Medulla oblongata (tissue), 1 donor: Measurements from ENCODE around the gene CAV3.
"Not testable (repeated sequence)": the region's sequence is repeated elsewhere in the genome, so short reads cannot be mapped to it uniquely, and the experiment has no call there.

Experiments
- DNase-seq: peaks from one replicate; pipeline ENCODE4 v3.0.0-alpha.2; 2015; ENCODE audit errors: extremely low spot score

CAV3 gene

GRCh38 chr3:8733332-8734094, at the start of gene CAV3:
Gene CAV3, plus strand, starts transcription at chr3:8733802. Its CDS starts 75 bp downstream, at chr3:8733877.
- no peak for DNase-seq

- not testable (repeated sequence) for DNase-seq
These were observed 48.6 kb upstream of the CAV3 start for GRCh38 chr3:8684992-8685391.

GRCh38 chr3:8691295-8691694, 42.3 kb upstream of the CAV3 start:
- not testable (repeated sequence) for DNase-seq

DNA sequence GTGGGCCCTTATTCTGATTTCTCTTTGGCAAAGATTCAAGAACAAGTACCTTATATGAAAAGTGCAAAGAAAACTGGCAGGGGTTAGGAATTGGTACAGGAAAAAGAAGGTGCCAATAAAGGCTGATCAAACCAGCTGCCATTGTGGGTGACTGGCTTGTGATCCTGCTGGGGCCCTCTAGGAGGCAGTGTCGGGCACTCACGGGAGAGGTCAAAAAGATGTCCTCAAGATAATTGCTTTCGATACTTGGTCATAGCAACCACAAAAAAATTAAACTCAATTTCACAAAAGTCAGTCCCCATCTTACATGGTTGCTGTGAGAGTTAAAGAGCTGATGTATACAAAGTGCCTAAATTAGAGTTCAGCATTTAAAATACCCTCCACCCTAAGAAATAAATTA, 31.0 kb upstream of the CAV3 start:
- DNase-seq = no peak

GRCh38 chr3:8705575-8705974, 28.0 kb upstream of the CAV3 start:
- no peak for DNase-seq

GRCh38 chr3:8709287-8709686, 24.3 kb upstream of the CAV3 start:
- DNase-seq = no peak

DNA sequence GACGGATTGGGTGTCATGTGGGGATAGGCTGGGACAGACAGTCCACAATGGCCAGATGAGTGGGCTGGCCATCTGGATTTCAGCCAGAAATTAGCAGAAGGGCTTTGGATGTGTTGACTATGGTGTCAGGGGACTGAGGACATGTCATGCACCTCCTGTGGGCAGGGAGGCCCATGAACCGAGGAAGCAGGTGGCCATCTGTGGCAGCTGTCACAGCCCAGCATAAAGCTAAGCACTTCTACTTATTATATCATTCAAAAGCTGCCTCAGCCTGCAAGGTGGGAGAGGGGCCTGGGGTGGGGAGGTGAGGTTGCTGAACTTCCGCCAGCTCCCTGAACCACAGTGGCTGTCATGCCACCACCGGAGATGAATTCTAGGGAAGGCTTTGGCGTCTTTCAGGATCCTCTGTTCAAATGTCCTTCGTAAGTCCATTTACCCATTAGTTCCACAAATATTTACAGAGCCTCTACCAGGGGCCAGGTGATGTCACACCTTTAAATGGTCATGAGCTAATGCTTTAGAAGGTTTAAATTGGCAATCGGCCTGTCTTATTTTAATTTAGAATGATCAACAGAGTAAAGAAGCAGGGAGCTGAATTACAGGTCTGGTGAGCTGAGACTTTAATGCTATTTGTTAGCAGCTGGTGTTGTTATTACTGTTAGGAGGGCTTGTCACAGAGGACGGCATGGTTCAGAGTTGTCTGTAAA, 23.6 kb upstream of the CAV3 start:
- DNase-seq = no peak

- no peak for DNase-seq
These were observed 21.3 kb upstream of the CAV3 start for GRCh38 chr3:8712045-8712907.

DNA sequence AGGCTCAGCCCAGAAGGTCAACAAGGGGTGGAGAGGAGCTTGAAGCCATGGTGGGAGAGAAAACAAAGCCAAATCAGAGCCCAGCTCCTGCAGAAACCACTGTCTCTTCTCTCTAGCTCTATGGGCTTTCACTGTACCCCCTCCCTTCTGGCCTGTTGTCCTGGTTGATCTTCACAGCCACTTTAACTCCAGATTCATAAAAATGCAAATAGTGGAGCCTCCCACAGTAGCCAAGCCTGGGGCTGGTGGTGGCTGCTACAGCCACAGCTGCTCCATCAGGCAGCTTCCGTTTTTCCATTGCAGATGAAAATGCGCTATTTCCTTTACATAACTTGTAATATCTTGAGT, 20.7 kb upstream of the CAV3 start:
- DNase-seq = no peak

- DNase-seq = no peak
These were observed 19.5 kb upstream of the CAV3 start for GRCh38 chr3:8713901-8714759.

DNA sequence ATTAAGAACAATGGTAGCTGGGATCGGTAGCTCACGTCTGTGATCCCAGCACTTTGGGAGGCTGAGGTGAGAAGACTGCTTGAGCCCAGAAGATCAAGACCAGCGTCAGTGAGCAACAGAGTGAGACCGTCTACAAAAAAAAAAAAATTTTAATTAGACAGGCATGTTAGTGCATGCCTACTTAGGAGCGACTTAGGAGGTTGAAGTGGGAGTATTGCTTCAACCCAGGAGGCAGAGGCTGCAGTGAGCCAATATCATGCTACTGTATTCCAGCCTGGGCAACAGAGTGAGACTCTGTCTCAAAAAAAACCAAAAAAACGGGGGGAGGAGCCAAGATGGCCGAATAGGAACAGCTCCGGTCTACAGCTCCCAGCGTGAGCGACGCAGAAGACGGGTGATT, 17.8 kb upstream of the CAV3 start:
- DNase-seq = not testable (repeated sequence)

DNA sequence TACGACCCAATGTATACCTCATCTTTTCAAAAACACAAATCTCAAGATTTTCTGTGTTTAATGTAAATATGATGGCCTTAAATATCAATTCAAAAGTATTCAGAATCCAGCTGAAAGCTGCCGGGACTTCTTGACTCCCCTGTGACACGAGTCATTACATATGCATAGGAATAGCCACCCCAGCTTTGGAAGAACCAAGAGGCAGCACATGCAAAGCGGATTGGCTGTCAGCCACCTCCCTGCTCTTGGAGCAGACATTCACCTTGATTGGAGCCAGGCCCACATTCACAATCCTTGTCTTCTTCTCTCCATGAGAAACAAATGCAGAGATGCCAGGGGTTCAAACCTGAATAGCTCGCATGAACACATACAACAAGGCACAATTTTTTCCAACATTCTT, 10.8 kb upstream of the CAV3 start:
- DNase-seq = no peak

DNA sequence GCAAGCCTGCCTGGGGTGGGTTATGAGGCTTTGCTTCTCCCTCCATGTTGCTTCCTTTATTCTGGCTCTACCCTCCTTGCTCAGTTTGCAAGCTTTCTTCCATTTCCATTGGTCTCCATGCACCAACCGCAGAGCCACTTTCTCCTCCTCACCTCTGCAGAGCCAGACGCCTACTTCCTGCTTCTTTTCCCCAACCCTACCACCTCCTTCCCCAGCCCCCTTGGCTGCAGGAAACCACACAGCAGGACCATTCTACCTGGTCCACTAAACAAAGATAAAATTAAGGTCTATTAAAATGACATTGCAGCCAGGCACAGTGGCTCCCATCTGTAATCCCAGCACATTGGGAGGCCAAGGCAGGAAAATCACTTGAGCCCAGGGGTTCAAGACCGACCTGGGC, 10.0 kb upstream of the CAV3 start:
- DNase-seq = no peak

DNA sequence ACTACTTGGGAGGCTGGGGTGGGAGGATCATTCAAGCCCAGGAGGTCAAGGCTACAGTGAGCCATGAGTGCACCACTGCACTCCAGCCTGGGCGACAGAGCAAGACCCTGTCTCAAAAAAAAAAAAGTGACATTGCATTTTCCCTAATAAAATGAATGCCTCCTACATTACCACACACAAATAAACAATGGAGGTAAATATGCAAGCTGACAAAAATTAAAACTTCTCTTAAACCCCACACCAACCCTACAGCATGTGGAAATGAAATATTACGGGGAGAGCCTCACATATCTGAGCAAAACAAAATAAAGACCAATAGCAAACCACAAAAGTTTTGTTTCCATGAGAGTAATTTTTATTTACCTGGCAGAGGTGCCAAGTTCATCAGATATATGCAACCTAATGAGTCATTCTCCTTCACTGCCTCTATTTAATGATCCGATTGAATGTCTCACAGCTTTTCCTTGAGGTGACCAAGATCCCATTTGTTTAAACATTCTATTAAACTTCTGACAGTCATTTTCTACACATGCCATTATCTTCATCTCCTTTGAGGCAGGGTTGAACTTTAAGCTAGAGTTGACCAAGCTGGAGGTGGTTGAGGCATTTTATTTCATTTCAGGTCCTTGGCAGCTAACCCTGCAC, 9.4 kb upstream of the CAV3 start:
- DNase-seq = no peak

GRCh38 chr3:8727605-8728512, 5.7 kb upstream of the CAV3 start:
- no peak for DNase-seq

DNA sequence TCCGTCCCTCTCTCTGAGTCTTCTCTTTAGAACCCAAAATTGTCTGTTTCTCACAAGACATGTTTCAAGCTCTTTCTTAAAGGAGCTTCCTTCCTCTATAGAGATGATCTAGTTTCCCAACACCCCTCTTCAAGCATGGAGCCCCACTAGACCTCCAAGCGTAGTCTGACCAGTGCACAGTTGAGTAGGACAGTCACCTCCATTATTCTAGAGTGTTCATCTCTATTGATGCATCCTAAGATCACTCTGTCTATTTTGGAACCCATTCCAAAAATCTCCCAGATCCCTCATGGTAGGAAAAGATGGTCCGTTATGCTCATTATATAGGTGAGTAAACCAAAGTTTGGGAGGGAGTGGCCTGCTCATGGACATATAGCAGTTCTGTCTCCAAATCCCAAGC, 4.1 kb upstream of the CAV3 start:
- no peak for DNase-seq

DNA sequence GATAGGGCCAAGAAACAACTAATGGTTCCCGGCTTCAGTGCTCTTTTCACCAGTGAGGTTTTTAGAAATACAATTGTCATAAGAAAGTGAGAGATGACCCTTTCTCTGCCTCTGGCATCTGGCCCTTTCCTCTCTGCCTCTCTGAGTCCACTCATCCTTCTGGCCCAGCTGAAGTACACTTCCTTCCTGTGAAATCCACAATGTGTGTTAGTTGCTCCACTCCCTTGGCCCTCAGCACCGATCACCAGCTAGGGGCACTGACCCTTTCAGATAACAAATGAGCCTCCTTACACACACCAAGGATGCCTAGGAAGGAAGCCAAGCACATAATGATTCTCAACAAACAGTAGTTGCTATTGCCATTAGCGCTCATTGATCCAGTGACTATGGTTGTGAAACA, 2.9 kb upstream of the CAV3 start:
- DNase-seq = no peak

- DNase-seq = no peak
These were observed 1.2 kb upstream of the CAV3 start for GRCh38 chr3:8732413-8732812.

DNA sequence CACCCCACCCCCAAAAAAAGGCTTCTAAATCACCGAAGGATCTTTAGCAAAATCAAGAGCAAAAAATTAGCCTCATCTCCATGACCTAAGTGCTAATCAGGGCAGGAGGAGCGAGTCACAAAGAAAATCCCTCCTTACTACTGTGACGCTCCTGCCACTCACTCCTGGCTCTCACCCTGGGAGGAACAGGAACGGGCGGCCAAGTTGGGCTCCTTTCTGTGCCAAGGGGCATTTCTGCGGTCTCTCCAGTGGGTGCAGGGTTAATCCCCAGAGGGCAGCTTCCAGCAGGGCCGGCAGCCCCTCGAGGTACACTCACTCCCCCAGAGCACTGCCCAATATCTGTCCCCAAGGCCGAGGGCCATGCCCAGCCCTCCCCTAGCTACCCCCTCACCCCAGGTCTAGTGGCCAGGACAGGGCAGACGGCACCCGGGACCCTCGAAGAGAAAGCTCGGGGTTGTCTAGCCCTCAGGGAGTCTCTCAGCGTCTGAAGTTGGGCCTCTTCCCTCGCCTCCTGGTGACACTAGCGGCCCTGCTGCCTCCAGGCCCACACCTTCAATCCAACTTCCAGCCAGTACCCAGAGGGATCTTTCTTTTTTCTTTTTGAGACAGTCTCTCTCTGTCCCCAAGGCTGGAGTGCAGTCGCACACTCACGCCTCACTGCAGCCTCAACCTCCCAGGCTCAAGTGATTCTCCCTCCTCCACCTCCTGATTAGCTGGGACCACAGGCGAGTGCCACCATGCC, 706 bp downstream of the CAV3 start:
- no peak for DNase-seq
